Activated CD8-positive, alpha-beta T cell treated with anti-CD3 and anti-CD28 coated beads for 36 hours (primary cell): ENCODE results near the gene ANKFN1. TPM values are rescaled to one million over a fixed set of nuclear protein-coding genes. Genes with fewer than 3 reads are reported as not detected.

Source experiments
- ATAC-seq: fragments of 200-7000 bp; cut with Tn5 transposase; one replicate; pipeline ENCODE4 v1.10.0; 2021; ENCODE audit warnings: mild to moderate bottlenecking, moderate library complexity
- CTCF ChIA-PET: fragments of 350-600 bp; sonication (Branson Sonifier 250); formaldehyde crosslinking; loops from one replicate; lab custom pipeline; 2021; ENCODE audit warnings: antibody characterized with exemption; lab: Charles Lee
- POLR2A ChIA-PET: fragments of 350-600 bp; sonication (Branson Sonifier 250); formaldehyde crosslinking; loops from one replicate; lab custom pipeline; 2021; ENCODE audit warnings: antibody characterized with exemption; lab: Charles Lee
- DNase-seq: peaks from one replicate; pipeline ENCODE4 v3.0.0-alpha.2; 2020
- H3K27ac Mint-ChIP-seq: one replicate; pipeline ENCODE4 v1.8.0; 2021; ENCODE audit warnings: mild to moderate bottlenecking, mixed read lengths
- H3K27me3 Mint-ChIP-seq: one replicate; pipeline ENCODE4 v1.8.0; 2021; ENCODE audit warnings: mixed read lengths
- H3K36me3 Mint-ChIP-seq: one replicate; pipeline ENCODE4 v1.8.0; 2021; ENCODE audit warnings: low read depth, mixed read lengths
- H3K4me1 Mint-ChIP-seq: one replicate; pipeline ENCODE4 v1.8.0; 2021; ENCODE audit warnings: low read depth, mixed read lengths
- H3K4me3 Mint-ChIP-seq: one replicate; pipeline ENCODE4 v1.8.0; 2021; ENCODE audit warnings: mild to moderate bottlenecking, moderate library complexity, mixed read lengths
- H3K9me3 Mint-ChIP-seq: one replicate; pipeline ENCODE4 v1.8.0; 2021; ENCODE audit warnings: mixed read lengths
- intact Hi-C: fragments of 100-400 bp; cut with micrococcal nuclease; formaldehyde crosslinking; loops from one replicate; pipeline ENCODE4 v1.10.0; 2022
- total RNA-seq, 2 experiments: library from RNA; stranded (reverse); gene quantifications; one replicate each; pipeline ENCODE4 v1.2.3, GENCODE V29; 2021
- TF ChIP-seq, protein P1 (sequence below): fragments of 200-600 bp; IDR thresholded peaks from one replicate; pipeline ENCODE4 v1.8.0; 2022; ENCODE audit warnings: antibody characterized with exemption, mild to moderate bottlenecking

ANKFN1 gene
- total RNA-seq, 2 experiments from 2014 or later, result not detected

DNA sequence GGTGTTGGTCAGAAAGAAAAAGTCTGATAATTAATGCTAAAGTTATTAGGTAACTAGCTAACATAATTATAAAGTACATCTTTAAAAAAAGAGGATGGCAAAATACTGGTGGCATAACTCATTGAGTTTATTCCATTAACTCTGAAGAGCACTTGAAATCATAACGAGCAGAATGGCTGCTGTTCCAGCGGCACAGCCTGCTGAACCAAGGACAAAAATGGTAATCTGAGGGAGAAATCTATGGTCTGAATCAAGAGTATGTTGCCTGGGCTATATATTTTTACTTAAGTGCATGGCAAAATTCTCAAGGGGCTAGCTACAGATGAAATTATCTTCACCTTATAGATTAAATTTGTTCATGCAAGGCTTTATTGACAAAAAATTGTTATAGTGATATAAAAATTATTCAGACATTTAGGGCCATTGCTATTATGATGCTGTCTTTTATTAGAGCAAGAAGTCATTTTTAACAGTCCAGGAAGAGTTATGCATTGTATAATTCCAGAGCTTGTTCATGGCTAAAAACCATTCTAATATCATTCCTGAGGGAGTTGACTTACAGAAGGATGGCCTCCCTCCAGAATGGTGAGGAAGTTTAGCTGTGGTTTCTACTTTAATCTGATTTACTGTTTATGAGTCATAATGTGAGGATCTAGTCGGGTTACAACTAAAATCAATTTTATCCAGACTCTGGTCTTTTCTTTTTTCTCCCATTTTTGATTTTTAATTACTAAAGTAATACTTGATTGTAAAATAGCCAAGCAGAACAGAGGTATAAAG lies 41.4 kb upstream of the ANKFN1 start:
- intact Hi-C loops, result no loop called here
- ChIA-PET POLR2A (interaction anchor here (0.6 kb wide), 1 partner anchor 52 kb away, joined by 3 read pairs; no protein-coding TSS in a partner anchor), CTCF (no interaction called here)
- H3K9me3 Mint-ChIP-seq, result no peaks in the 10 kb centered on the region
- TF ChIP-seq, protein P1, sequence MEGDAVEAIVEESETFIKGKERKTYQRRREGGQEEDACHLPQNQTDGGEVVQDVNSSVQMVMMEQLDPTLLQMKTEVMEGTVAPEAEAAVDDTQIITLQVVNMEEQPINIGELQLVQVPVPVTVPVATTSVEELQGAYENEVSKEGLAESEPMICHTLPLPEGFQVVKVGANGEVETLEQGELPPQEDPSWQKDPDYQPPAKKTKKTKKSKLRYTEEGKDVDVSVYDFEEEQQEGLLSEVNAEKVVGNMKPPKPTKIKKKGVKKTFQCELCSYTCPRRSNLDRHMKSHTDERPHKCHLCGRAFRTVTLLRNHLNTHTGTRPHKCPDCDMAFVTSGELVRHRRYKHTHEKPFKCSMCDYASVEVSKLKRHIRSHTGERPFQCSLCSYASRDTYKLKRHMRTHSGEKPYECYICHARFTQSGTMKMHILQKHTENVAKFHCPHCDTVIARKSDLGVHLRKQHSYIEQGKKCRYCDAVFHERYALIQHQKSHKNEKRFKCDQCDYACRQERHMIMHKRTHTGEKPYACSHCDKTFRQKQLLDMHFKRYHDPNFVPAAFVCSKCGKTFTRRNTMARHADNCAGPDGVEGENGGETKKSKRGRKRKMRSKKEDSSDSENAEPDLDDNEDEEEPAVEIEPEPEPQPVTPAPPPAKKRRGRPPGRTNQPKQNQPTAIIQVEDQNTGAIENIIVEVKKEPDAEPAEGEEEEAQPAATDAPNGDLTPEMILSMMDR, result no peak
- H3K4me3 Mint-ChIP-seq, result no peak overlapping the region
- DNase-seq, result no peak
- no peaks in the 10 kb centered on the region for H3K4me1 Mint-ChIP-seq
- ATAC-seq, result no peak
- no peaks in the 10 kb centered on the region for H3K36me3 Mint-ChIP-seq
- H3K27me3 Mint-ChIP-seq, result peaks cover 2% of the 10 kb centered on the region
- H3K27ac Mint-ChIP-seq, result no peak overlapping the region

DNA sequence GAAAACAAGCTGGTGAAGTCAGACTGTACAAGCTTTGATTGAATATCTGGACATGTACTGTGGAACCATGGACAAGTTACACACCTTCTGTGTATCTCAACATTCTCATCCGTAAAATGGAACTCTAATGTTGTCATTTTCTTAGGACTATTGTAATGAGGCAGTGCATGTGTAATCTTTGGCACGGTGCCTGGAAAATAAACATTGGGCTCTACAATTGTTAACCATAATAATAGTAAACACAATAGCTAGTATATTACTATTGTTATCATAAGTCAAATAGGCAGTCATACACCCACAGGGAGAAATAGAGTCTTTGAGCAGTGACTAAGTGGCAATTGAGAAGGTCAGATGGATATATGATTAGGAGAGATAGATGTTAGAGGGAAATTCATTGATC lies 39.8 kb upstream of the ANKFN1 start:
- no peaks in the 10 kb centered on the region for H3K36me3 Mint-ChIP-seq
- no peaks in the 10 kb centered on the region for H3K9me3 Mint-ChIP-seq
- peaks cover 2% of the 10 kb centered on the region for H3K27me3 Mint-ChIP-seq
- ChIA-PET POLR2A (no interaction called here), CTCF (no interaction called here)
- intact Hi-C loops, result no loop called here
- TF ChIP-seq, protein P1, result no peak
- DNase-seq (no peak), ATAC-seq (no peak)
- H3K4me1 Mint-ChIP-seq, result no peaks in the 10 kb centered on the region
- H3K27ac Mint-ChIP-seq, result no peak overlapping the region
- no peak overlapping the region for H3K4me3 Mint-ChIP-seq

DNA sequence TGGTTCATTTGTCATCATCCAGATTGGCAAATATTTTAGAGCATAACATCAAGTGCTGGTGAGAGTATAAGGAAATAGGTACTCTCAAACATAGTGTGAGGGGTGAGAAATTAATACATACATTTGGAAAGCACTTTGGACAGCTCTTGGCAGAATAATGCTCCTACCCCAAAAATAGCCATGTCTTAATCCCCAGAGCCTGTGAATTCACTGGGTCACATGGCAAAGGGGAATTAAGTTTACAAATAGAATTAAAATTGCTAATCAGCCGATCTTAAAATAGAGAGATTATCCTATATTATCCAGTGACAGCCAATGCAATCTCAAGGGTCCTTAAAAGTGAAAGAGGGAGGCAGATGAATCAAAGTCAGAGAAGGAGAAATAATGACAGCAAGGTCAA lies 38.8 kb upstream of the ANKFN1 start:
- intact Hi-C loops, result no loop called here
- no peaks in the 10 kb centered on the region for H3K36me3 Mint-ChIP-seq
- TF ChIP-seq, protein P1, result no peak
- no peak for ATAC-seq
- peaks cover 1% of the 10 kb centered on the region for H3K27me3 Mint-ChIP-seq
- no peak for DNase-seq
- no peak overlapping the region for H3K27ac Mint-ChIP-seq
- no peaks in the 10 kb centered on the region for H3K4me1 Mint-ChIP-seq
- no peaks in the 10 kb centered on the region for H3K9me3 Mint-ChIP-seq
- POLR2A ChIA-PET, result no interaction called here
- no peak overlapping the region for H3K4me3 Mint-ChIP-seq
- CTCF ChIA-PET, result no interaction called here

DNA sequence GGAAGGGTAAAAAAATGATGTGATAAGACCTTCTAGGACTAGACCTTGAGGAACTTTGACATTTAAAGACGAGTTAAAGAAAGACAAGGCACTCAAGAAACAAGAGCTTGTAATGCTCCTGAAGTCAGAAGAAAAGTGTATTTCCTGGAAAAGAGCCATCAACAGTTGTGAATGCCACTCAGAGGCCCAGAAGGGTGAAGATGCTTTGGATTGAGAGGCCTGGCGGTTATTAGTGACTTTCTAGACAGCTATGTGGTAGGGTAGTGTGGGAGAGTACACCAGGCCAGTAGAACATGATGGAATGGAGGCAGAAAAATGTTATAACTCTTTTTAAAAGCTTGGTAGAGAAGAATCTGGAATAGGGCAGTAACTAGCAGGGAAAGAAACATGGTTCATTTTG lies 34.1 kb upstream of the ANKFN1 start:
- Mint-ChIP-seq H3K9me3 (no peaks in the 10 kb centered on the region), H3K36me3 (no peaks in the 10 kb centered on the region), H3K27me3 (no peaks in the 10 kb centered on the region), H3K27ac (no peak overlapping the region), H3K4me1 (no peaks in the 10 kb centered on the region), H3K4me3 (no peak overlapping the region)
- ChIA-PET CTCF (interaction anchor here (1.4 kb wide), 1 partner anchor 10 kb away, joined by 3 read pairs; no protein-coding TSS in a partner anchor), POLR2A (no interaction called here)
- intact Hi-C loops, result no loop called here
- ATAC-seq (no peak), DNase-seq (no peak)
- TF ChIP-seq, protein P1, result no peak

DNA sequence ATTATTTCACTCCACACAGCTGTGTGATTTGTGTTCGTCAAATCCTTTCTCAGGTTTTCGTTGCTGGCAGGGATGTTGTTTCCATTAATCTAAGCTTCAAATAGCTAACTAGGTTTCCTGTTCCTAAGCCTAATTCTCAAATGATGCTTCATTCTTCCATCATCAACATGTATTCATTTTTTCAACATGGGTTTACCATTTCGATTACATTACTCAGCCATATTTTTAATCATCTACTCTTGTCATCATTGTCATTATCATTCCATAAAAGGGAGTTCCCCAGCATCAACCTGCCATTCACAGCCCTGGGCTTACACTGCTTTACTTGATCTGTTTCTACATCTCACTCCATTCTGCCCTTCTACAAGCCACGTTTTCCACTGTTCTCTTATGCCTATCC lies 33.3 kb upstream of the ANKFN1 start:
- intact Hi-C loops, result loop anchor here (10.0 kb wide), 1 partner anchor 195 kb away; no protein-coding TSS in a partner anchor
- H3K27ac Mint-ChIP-seq, result no peak overlapping the region
- H3K36me3 Mint-ChIP-seq, result no peaks in the 10 kb centered on the region

More for the DNA sequence above, 33.3 kb upstream of the ANKFN1 start:
- no peak for DNase-seq
- no peak for ATAC-seq
- Mint-ChIP-seq H3K4me3 (no peak overlapping the region), H3K9me3 (no peaks in the 10 kb centered on the region), H3K27me3 (no peaks in the 10 kb centered on the region), H3K4me1 (no peaks in the 10 kb centered on the region)
- ChIA-PET POLR2A (no interaction called here), CTCF (interaction anchor here (0.8 to 1.4 kb wide), 2 partner anchors 11 to 241 kb away, joined by 3 read pairs; no protein-coding TSS in a partner anchor)
- TF ChIP-seq, protein P1, result no peak
